HG02938 (cell line): ENCODE results near the gene SIDT1.

Source experiments
- ATAC-seq: cut with Tn5 transposase; IDR thresholded peaks from one replicate; pipeline ENCODE4 v1.9.1; 2021; ENCODE audit warnings: mild to moderate bottlenecking, moderate library complexity; ENCODE audit not compliant: unreplicated experiment

Gene SIDT1

DNA sequence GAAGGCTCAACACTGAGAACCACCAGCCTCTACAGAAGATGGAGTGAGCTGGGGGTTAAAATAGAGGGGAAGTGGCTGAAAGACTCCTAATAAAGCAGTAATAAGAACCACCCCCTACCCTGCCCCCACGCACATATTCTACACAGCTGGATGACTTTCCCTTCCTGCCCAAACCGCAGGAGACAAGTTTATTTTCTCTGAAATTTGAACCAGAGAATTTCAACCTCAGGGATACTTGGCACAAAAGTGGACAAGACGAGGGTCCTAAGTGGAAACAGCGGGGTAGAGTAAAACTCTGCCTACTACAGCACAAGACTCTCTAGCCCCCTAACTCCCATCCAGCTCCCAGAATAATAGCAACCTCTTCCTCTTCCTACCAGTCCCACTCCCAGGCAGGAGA, 135.7 kb downstream of the SIDT1 start:
- ATAC-seq = no peak

DNA sequence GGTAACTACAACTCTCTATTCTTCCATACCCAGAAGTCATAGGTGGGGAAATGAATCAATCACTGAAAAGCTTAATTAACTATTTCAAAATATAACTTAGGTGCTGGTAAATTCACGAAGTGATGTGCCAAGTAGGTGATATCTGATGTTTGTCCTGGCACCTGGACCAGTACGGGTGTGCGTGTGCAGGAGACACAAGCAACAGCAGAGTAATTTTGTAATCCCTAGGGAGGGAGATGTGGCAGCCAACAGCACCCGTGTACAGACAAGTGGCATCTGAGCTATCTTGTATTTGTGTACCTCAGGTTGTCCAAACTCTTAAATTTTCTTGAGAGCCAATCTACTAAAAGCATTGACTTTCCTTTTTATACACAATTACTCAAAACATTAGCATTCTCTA, 141.2 kb downstream of the SIDT1 start:
- no peak for ATAC-seq

DNA sequence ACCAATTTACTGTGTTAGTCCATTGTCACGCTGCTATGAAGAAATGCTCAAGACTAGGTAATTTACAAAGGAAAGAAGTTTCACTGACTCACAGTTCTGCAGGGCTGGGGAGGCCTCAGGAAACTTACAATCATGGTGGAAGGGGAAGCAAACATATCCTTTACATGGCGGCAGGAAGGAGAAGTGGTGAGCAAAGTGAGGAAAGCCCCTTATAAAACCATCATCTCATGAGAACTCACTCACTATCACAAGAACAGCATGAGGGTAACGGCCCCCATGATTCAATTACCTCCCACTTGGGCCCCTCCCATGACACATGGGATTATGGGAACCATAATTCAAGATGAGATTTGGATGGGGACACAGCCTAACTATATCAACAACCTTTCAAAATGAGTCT, 143.9 kb downstream of the SIDT1 start:
- no peak for ATAC-seq

DNA sequence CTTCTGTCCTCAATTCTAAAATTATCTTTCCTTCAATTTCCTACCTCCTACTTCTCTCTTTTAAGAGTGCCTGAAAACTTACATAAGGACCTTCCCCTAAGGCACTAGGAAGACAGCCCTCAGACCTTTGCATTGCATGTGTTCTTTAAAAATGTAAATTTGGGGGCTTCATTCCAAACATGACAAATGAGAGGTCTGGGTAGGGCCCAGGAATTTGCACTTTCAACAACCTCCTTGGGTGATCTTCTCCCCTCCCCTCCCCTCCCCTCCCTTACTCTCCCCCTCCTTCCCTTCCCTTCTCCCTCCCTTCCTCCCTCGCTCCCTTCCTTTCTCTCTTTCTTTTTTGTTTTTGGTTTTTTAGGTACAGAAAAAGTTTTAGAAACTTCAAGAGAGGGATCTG, 145.4 kb downstream of the SIDT1 start:
- no peak for ATAC-seq

DNA sequence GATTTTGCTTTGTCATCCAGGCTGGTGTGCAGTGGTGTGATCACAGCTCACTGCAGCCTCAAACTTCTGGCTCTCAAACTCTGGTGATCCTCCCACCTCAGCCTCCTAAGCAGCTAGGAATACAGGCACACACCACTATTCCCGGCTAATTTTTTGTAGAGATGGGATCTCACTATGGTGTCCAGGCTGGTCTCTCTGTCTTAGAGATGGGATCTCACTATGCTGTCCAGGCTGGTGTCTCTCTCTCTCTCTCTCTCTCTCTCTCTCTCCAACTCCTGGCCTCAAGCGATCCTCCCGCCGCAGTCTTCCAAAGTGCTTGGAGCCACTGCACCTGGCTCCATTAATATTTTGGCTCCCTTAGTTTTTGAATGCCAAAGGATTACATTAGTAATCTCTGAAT, 146.4 kb downstream of the SIDT1 start:
- ATAC-seq = no peak
